Measurements from ENCODE around the gene CLDN11. TPM values are rescaled to one million over a fixed set of nuclear protein-coding genes. Genes with fewer than 3 reads are reported as not detected.

Gene CLDN11
- total RNA-seq, 1 experiment from 2014 or later = 0.22 TPM

DNA sequence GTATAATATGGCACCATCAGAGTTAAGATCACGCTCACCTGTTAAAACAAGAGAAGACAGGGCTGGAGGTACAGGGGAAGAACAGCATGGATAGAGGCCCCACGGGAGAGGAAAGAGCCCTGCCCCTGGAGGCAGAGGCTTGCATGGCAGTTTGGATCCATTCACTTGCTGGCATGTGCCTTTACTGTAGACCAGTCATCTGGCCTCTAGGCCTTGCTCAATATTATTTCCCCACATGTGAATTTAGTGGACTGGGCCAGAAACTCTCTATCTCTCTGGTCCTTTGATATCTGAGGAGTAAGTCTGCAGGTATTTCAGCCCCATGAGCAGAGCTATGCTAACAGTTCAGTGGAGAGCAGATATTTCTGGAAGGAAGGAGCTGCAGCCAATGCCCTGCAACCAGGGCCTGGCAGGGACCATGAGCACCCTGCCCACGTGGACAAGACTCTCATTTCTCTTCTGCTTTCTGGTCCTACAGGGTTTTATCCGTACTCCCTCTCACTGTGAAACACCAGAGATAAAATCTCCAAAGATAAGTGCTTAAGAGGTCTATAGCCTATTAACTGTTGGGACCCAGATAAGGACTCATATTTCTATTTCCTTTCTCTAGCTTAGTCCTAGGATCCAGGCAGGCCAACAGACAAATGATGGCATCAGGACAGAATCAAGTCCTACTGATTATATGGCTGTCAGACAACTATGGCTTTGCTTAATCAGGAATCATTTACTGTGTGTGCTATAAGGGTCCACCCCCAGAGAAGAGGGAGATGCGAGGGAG, 65.0 kb downstream of the CLDN11 start:
- ChIA-PET RAD21 (ENCODE audit: low non-redundant PET in 1 of 2, low total read pairs in 2 of 2, uncharacterized antibody in 2 of 2, unreplicated experiment in 2 of 2) (no interaction called here), POLR2A (no interaction called here)

More for the DNA sequence above, 65.0 kb downstream of the CLDN11 start:
- Histone ChIP-seq H3K4me2 (ENCODE audit: low read length) (no peak overlapping the region), H3K79me2 (ENCODE audit: insufficient read depth, low read length) (no peaks in the 10 kb centered on the region), H4K20me1 (ENCODE audit: insufficient read depth) (no peaks in the 10 kb centered on the region), H2AFZ (ENCODE audit: low read depth, low read length, poor library complexity, severe bottlenecking) (no peak overlapping the region), H3K27me3 (ENCODE audit: insufficient read depth, low read length) (no peaks in the 10 kb centered on the region), H3K36me3 (ENCODE audit: control insufficient read depth in 1 of 2, insufficient read depth in 2 of 2, low read length in 2 of 2) (no peaks in the 10 kb centered on the region), H3K9ac (ENCODE audit: low read length) (no peak overlapping the region), H3K9me3 (ENCODE audit: control insufficient read depth in 1 of 2, insufficient read depth in 1 of 2, low read depth in 1 of 2, low read length in 2 of 2) (no peaks in the 10 kb centered on the region), H3K4me1 (ENCODE audit: control insufficient read depth in 1 of 2, insufficient read depth in 2 of 2, low read length in 2 of 2) (no peaks in the 10 kb centered on the region), H3K4me3 (replicated peaks in 1 of 2; ENCODE audit: low read depth in 1 of 2, low read length in 2 of 2) (no peak overlapping the region), H3K9me2 (ENCODE audit: insufficient read depth) (no peaks in the 10 kb centered on the region), H3K27ac (ENCODE audit: low read depth, low read length) (no peak overlapping the region)
- intact Hi-C loops (cut with micrococcal nuclease) = no loop called here
- CTCF ChIA-PET = no interaction called here
- TF ChIP-seq EZH2phosphoT487 (IDR thresholded peaks at IDR 0.05; ENCODE audit: borderline replicate concordance) = no peak
- TF ChIP-seq EZH2 (IDR thresholded peaks at IDR 0.05) = no peak
- TF ChIP-seq SIN3A (IDR thresholded peaks at IDR 0.05; ENCODE audit: low read depth) = no peak
- TF ChIP-seq, protein P1, sequence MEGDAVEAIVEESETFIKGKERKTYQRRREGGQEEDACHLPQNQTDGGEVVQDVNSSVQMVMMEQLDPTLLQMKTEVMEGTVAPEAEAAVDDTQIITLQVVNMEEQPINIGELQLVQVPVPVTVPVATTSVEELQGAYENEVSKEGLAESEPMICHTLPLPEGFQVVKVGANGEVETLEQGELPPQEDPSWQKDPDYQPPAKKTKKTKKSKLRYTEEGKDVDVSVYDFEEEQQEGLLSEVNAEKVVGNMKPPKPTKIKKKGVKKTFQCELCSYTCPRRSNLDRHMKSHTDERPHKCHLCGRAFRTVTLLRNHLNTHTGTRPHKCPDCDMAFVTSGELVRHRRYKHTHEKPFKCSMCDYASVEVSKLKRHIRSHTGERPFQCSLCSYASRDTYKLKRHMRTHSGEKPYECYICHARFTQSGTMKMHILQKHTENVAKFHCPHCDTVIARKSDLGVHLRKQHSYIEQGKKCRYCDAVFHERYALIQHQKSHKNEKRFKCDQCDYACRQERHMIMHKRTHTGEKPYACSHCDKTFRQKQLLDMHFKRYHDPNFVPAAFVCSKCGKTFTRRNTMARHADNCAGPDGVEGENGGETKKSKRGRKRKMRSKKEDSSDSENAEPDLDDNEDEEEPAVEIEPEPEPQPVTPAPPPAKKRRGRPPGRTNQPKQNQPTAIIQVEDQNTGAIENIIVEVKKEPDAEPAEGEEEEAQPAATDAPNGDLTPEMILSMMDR (IDR thresholded peaks at IDR 0.05 in 2 of 3, conservative IDR thresholded peaks at IDR 0.05 in 1 of 3; ENCODE audit: borderline replicate concordance in 1 of 3, insufficient read depth in 1 of 3, low read depth in 2 of 3, low read length in 2 of 3) = peak in 2 of 3 experiments; percentile 50 to 54; a peak in 4 of 6 replicates
- TF ChIP-seq CBX3 (IDR thresholded peaks at IDR 0.05; ENCODE audit: low read depth) = no peak
- TF ChIP-seq JUND (IDR thresholded peaks at IDR 0.05) = no peak
- no peak for DNase-seq (ENCODE audit: low read depth, low spot score)
- BruUV-seq (replicated peaks) = no TSS peak
- ATAC-seq = peak; percentile 96

Small RNA genes lying within 50 kb of the gene (microRNA-seq; reads per million reads assigned to microRNA genes)
- not detected for gene MIR6828 (ENCODE audit: borderline number of aligned reads)

Other genes starting within 250 kb of the CLDN11 start
- gene PHC3, start 237.1 kb upstream of the CLDN11 start, total RNA-seq (2021; ENCODE audit: unreplicated experiment) = 40.1 TPM
- gene PRKCI, start 196.4 kb upstream of the CLDN11 start, total RNA-seq (2021; ENCODE audit: unreplicated experiment) = 25.2 TPM
- 15.1 TPM for gene SKIL, start 61.2 kb upstream of the CLDN11 start, total RNA-seq (2021; ENCODE audit: unreplicated experiment)
- not detected for gene SLC7A14, start 167.2 kb downstream of the CLDN11 start, total RNA-seq (2021; ENCODE audit: unreplicated experiment)

Measured in HCT116 (cell line).